HepG2 (cell line): Measurements from ENCODE around the gene RNF150. TPM values are rescaled to one million over a fixed set of nuclear protein-coding genes. Genes with fewer than 3 reads are reported as not detected.
A peak's percentile ranks its signal among the peaks of the same experiment; 100 is the strongest.

Experiments used
- ATAC-seq: fragments of 200-7000 bp; cut with Tn5 transposase; 3 replicates; pipeline ENCODE4 v1.9.1; 2020; ENCODE audit warnings: mild to moderate bottlenecking, moderate library complexity
- BruUV-seq: library from RNA; stranded (reverse); fragments of 400-500 nt; replicated peaks from 2 replicates; lab custom pipeline; 2021; lab: Mats Ljungman, UMichigan
- CTCF ChIA-PET: fragments of 300-600 bp; formaldehyde crosslinking; extraction: SDS; loops from one replicate; lab custom pipeline; 2021; ENCODE audit warnings: low total read pairs, inconsistent platforms, low intra/inter-chr PET ratio; lab: Yijun Ruan, JAX
- POLR2A ChIA-PET: fragments of 350-600 bp; sonication (Branson Sonifier 250); formaldehyde crosslinking; loops from one replicate; lab custom pipeline; 2020; ENCODE audit warnings: antibody characterized with exemption, inconsistent platforms; lab: Yijun Ruan, JAX
- DNase-seq: peaks from one replicate; pipeline ENCODE4 v3.0.0-alpha.2; 2015; ENCODE audit warnings: low spot score
- FAIRE-seq: peaks from 3 replicates; lab custom pipeline; 2011; peaks lifted over from hg19 to GRCh38; lab: Jason Lieb, UNC
- H2AFZ ChIP-seq: one replicate; pipeline ENCODE4 v1.6.1; 2011; ENCODE audit warnings: low read length, inconsistent platforms
- H3K27ac ChIP-seq: fragments of 300-600 bp; 3 replicates; pipeline ENCODE4 v1.8.0; 2011; ENCODE audit warnings: mixed run types, mild to moderate bottlenecking, mixed read lengths, low read length, inconsistent platforms; ENCODE audit not compliant: insufficient read depth; ENCODE audit errors: extremely low read length
- H3K27me3 ChIP-seq, 2 experiments: fragments of 200-600 bp in 1 of 2; 2 replicates in 1 of 2; 3 replicates in 1 of 2; pipeline versions ENCODE4 v1.6.0 to v1.8.0; 2011; ENCODE audit warnings: low read length in 2 of 2, mild to moderate bottlenecking in 2 of 2, moderate library complexity in 2 of 2, inconsistent platforms in 1 of 2; ENCODE audit not compliant: insufficient read depth in 2 of 2, control insufficient read depth in 1 of 2
- H3K36me3 ChIP-seq, 2 experiments: fragments of 200-600 bp in 1 of 2; replicated peaks in 1 of 2; 2 replicates in 1 of 2; 3 replicates in 1 of 2; pipeline versions ENCODE4 v1.5.1 to v1.8.0; 2011; ENCODE audit warnings: low read length in 2 of 2, inconsistent platforms in 1 of 2; ENCODE audit not compliant: insufficient read depth in 2 of 2, control insufficient read depth in 1 of 2
- H3K4me1 ChIP-seq: 2 replicates; pipeline ENCODE4 v1.5.1; 2012; ENCODE audit warnings: low read length, inconsistent platforms; ENCODE audit not compliant: insufficient read depth
- H3K4me2 ChIP-seq: 2 replicates; pipeline ENCODE4 v1.6.0; 2011; ENCODE audit warnings: low read depth, low read length, inconsistent platforms
- H3K4me3 ChIP-seq, 3 experiments: fragments of 200-600 bp in 1 of 3; sonication (generic), shearing (Covaris generic) in 1 of 3; replicated peaks in 1 of 3; 2 replicates each; pipeline ENCODE4 v1.5.1; 2011 to 2016; ENCODE audit warnings: low read length in 3 of 3, inconsistent platforms in 2 of 3, low read depth in 2 of 3, mild to moderate bottlenecking in 2 of 3, control low read depth in 1 of 3, mixed read lengths in 1 of 3; ENCODE audit not compliant: insufficient read depth in 1 of 3
- H3K79me2 ChIP-seq: one replicate; pipeline ENCODE4 v1.6.1; 2011; ENCODE audit warnings: low read length, inconsistent platforms; ENCODE audit not compliant: insufficient read depth
- H3K9ac ChIP-seq: 2 replicates; pipeline ENCODE4 v1.6.0; 2011; ENCODE audit warnings: mild to moderate bottlenecking, low read depth, low read length, inconsistent platforms; ENCODE audit not compliant: insufficient read depth
- H3K9me3 ChIP-seq: 2 replicates; pipeline ENCODE4 v1.5.1; 2012; ENCODE audit warnings: mild to moderate bottlenecking, low read length
- H4K20me1 ChIP-seq: 2 replicates; pipeline ENCODE4 v1.6.0; 2011; ENCODE audit warnings: inconsistent platforms, mild to moderate bottlenecking, low read length, moderate library complexity; ENCODE audit not compliant: insufficient read depth
- ATRX ChIP-seq: sonication (generic); formaldehyde crosslinking; IDR thresholded peaks from 2 replicates; pipeline ENCODE4 v1.4.0; 2020; ENCODE audit warnings: missing genetic modification reagents, borderline replicate concordance
- MAFF ChIP-seq: IDR thresholded peaks from 2 replicates; pipeline ENCODE4 v1.6.1; 2011; ENCODE audit warnings: low read depth, low read length, improper control_type of control experiment
- MAFK ChIP-seq, 2 experiments: IDR thresholded peaks in 1 of 2; conservative IDR thresholded peaks in 1 of 2; 2 replicates each; pipeline ENCODE4 v1.6.1; 2011; ENCODE audit warnings: improper control_type of control experiment in 2 of 2, low read length in 2 of 2
- MIXL1 ChIP-seq: IDR thresholded peaks from 2 replicates; pipeline ENCODE4 v1.6.1; 2016
- NCOA5 ChIP-seq: sonication (generic); formaldehyde crosslinking; IDR thresholded peaks from 2 replicates; pipeline ENCODE4 v1.4.0; 2020; ENCODE audit warnings: missing genetic modification reagents
- RAD21 ChIP-seq: fragments of 450-650 bp; formaldehyde crosslinking; IDR thresholded peaks from 2 replicates; pipeline ENCODE4 v1.5.0; 2020; ENCODE audit warnings: mild to moderate bottlenecking
- STAG1 ChIP-seq: sonication (generic); formaldehyde crosslinking; IDR thresholded peaks from 2 replicates; pipeline ENCODE4 v1.4.0; 2020; ENCODE audit warnings: missing genetic modification reagents
- TEAD3 ChIP-seq: optimal IDR thresholded peaks from 2 replicates; pipeline ENCODE3; 2016; ENCODE audit warnings: borderline replicate concordance
- ZNF3 ChIP-seq: IDR thresholded peaks from 2 replicates; pipeline ENCODE4 v1.7.0; 2017; ENCODE audit warnings: inconsistent platforms
- ZNF749 ChIP-seq: sonication (generic); formaldehyde crosslinking; IDR thresholded peaks from 2 replicates; pipeline ENCODE4 v1.8.0; 2022; ENCODE audit warnings: mild to moderate bottlenecking, missing genetic modification reagents, moderate library complexity, borderline replicate concordance
- WGBS: methylation state at CpG from one replicate; pipeline ENCODE4 v1.1.6; 2017; ENCODE audit warnings: low lambda C conversion rate; 5-methylcytosine and 5-hydroxymethylcytosine counted together
- in situ Hi-C: cut with HindIII; loops from 2 replicates; pipeline ENCODE4 v1.10.0; 2017; ENCODE audit warnings: low pct_unique_long_range_greater_than_20kb; ENCODE audit not compliant: extremely low pct_ligation_motif_present
- intact Hi-C: fragments of 100-400 bp; cut with micrococcal nuclease; formaldehyde crosslinking; loops from one replicate; pipeline ENCODE4 v1.10.0; 2022; ENCODE audit not compliant: unreplicated experiment
- polyA plus RNA-seq, 8 experiments: library from polyadenylated mRNA; depleted of rRNA in 3 of 8; stranded (reverse) in 7 of 8; unstranded in 1 of 8; fragments of >200 nt; fragmentation: Illumina TruSeq in 4 of 8; extraction: Trizol in 4 of 8; gene quantifications; 2 replicates each; pipeline versions ENCODE4 v1.2.1 to v1.2.3, GENCODE V29; 2011 to 2016; ENCODE audit warnings: low read depth in 4 of 8, missing spikeins in 1 of 8, mixed read lengths in 1 of 8; ENCODE audit not compliant: insufficient read depth in 1 of 8
- total RNA-seq, 5 experiments: library from RNA; depleted of rRNA; stranded (reverse); fragments of >200 nt; fragmentation: Illumina TruSeq; extraction: Trizol; gene quantifications; 2 replicates each; pipeline ENCODE4 v1.2.3, GENCODE V29; 2016; ENCODE audit warnings: low read depth in 1 of 5
- TF ChIP-seq, protein P1 (sequence below): IDR thresholded peaks from 2 replicates; pipeline ENCODE4 v1.4.0; 2020; ENCODE audit warnings: mild to moderate bottlenecking, missing genetic modification reagents

The RNF150 gene
- total and polyA plus RNA-seq, 2 of the 13 experiments (the other 11 are each of a cell fraction or from before 2014, with no cell fraction given), result 0.02 to 0.03 TPM

- Histone ChIP-seq H3K36me3 (no peaks in the 10 kb centered on the region), H3K27ac (no peak overlapping the region), H4K20me1 (no peaks in the 10 kb centered on the region), H3K27me3 (0 out of 5 replicates have a peak, but pooled peaks cover 0 to 3% of the 10 kb centered on the region in 2 experiments), H3K9ac (no peak overlapping the region), H3K79me2 (no peaks in the 10 kb centered on the region), H3K4me2 (no peak overlapping the region), H3K4me3 (no peak overlapping the region), H2AFZ (no peak overlapping the region), H3K9me3 (no peaks in the 10 kb centered on the region), H3K4me1 (0 out of 2 replicates have a peak, but pooled peaks cover 5% of the 10 kb centered on the region)
- ChIA-PET CTCF (interaction anchor here (1.4 to 3.1 kb wide), 4 partner anchors 109 to 492 kb away, joined by 7 to 26 read pairs (median 11); no protein-coding TSS in a partner anchor), POLR2A (no interaction called here)
- WGBS, result 0% methylated on average over 1 of the region's 1 CpG
- no peak for DNase-seq
- no TSS peak for BruUV-seq
- in situ Hi-C loops (loop anchor here (10.0 kb wide), 2 partner anchors 247 to 497 kb away; no protein-coding TSS in a partner anchor), intact Hi-C loops (loop anchor here (1.0 to 5.0 kb wide), 8 partner anchors 95 to 492 kb away; partner anchors contain the start of genes CLGN, ELMOD2 and TBC1D9)
- no peak for TF ChIP-seq ZNF3 (CRISPR knock-in tag)
- peak; percentile 97 to 98 for TF ChIP-seq MAFK (conservative IDR thresholded peaks at IDR 0.05 in 1 of 2, IDR thresholded peaks at IDR 0.05 in 1 of 2; ENCODE audit: low read length in 2 of 2)
- peak; percentile 98 for TF ChIP-seq MAFF
- no peak for FAIRE-seq
- no peak for ATAC-seq
Measured at GRCh38 chr4:140851804-140852203, 281.5 kb downstream of the RNF150 start.

DNA sequence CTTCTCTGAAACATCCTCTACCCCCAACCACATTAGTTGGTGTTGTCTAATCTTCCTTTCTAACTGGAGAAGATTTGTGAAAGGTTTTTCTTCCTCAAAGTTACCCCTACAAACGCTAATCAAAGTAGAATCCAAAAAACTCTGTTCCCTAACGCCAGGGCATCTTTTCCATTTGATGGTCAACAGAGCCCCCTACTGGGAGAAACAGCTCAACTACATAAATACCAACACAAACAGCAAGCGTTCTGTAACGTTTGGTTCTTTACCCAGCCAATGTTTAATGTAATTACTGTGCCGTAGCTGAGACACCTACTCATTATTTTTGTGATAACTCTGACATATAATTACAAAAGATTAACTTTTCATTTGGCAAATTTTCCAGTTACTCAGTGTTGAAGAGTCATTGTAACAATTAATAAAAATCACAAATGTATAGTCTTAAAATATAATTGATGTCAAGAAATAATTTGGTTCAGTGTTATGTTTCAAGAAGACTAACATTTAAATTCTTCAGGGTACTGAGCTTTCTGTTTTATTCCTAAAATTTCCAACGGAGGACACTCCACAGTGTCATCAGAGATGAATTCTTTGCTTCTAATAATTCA lies 282.1 kb downstream of the RNF150 start:
- H3K27ac ChIP-seq, result no peak overlapping the region
- intact Hi-C loops (loop anchor here (1.0 to 5.0 kb wide), 8 partner anchors 94 to 491 kb away; partner anchors contain the start of genes CLGN, ELMOD2 and TBC1D9), in situ Hi-C loops (loop anchor here (10.0 kb wide), 2 partner anchors 246 to 496 kb away; no protein-coding TSS in a partner anchor)
- no peak overlapping the region for H3K4me3 ChIP-seq
- no TSS peak for BruUV-seq
- under 1% methylated on average over 6 of the region's 6 CpGs for WGBS
- no peaks in the 10 kb centered on the region for H3K27me3 ChIP-seq
- H2AFZ ChIP-seq, result no peak overlapping the region
- H3K9me3 ChIP-seq, result no peaks in the 10 kb centered on the region
- ATAC-seq (peak; percentile 80), DNase-seq (peak; percentile 53), FAIRE-seq (peak; percentile 73)
- 0 out of 2 replicates have a peak, but pooled peaks cover 5% of the 10 kb centered on the region for H3K4me1 ChIP-seq
- CTCF ChIA-PET, result interaction anchor here (0.7 to 3.1 kb wide), 5 partner anchors 33 to 491 kb away, joined by 3 to 26 read pairs (median 7); no protein-coding TSS in a partner anchor
- no peaks in the 10 kb centered on the region for H3K36me3 ChIP-seq
- no peaks in the 10 kb centered on the region for H3K79me2 ChIP-seq
- no peaks in the 10 kb centered on the region for H4K20me1 ChIP-seq
- no peak overlapping the region for H3K4me2 ChIP-seq
- POLR2A ChIA-PET, result no interaction called here
- no peak overlapping the region for H3K9ac ChIP-seq
- 0 out of 2 replicates have a peak, but pooled peaks have one; percentile 9 for TF ChIP-seq MIXL1 (CRISPR knock-in tag)
- TF ChIP-seq, protein P1, sequence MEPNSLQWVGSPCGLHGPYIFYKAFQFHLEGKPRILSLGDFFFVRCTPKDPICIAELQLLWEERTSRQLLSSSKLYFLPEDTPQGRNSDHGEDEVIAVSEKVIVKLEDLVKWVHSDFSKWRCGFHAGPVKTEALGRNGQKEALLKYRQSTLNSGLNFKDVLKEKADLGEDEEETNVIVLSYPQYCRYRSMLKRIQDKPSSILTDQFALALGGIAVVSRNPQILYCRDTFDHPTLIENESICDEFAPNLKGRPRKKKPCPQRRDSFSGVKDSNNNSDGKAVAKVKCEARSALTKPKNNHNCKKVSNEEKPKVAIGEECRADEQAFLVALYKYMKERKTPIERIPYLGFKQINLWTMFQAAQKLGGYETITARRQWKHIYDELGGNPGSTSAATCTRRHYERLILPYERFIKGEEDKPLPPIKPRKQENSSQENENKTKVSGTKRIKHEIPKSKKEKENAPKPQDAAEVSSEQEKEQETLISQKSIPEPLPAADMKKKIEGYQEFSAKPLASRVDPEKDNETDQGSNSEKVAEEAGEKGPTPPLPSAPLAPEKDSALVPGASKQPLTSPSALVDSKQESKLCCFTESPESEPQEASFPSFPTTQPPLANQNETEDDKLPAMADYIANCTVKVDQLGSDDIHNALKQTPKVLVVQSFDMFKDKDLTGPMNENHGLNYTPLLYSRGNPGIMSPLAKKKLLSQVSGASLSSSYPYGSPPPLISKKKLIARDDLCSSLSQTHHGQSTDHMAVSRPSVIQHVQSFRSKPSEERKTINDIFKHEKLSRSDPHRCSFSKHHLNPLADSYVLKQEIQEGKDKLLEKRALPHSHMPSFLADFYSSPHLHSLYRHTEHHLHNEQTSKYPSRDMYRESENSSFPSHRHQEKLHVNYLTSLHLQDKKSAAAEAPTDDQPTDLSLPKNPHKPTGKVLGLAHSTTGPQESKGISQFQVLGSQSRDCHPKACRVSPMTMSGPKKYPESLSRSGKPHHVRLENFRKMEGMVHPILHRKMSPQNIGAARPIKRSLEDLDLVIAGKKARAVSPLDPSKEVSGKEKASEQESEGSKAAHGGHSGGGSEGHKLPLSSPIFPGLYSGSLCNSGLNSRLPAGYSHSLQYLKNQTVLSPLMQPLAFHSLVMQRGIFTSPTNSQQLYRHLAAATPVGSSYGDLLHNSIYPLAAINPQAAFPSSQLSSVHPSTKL, result peak; percentile 26; the same call in 1 of the 2 replicates
- no peak for TF ChIP-seq NCOA5
- TF ChIP-seq TEAD3 (CRISPR knock-in tag), result peak; percentile 69
- TF ChIP-seq RAD21 (CRISPR knock-in tag), result peak; percentile 82
- no peak for TF ChIP-seq ZNF749 (CRISPR knock-in tag)
- peak; percentile 98 for TF ChIP-seq STAG1
- TF ChIP-seq ATRX (CRISPR knock-in tag), result no peak
